OCI-LY7 (cell line): ENCODE data around the gene RPL22.

Source experiments
- EZH2phosphoT487 ChIP-seq: fragments of 200-600 bp; sonication (generic); IDR thresholded peaks from 2 replicates; pipeline ENCODE4 v1.6.1; 2018; ENCODE audit warnings: low read depth, borderline replicate concordance, mild to moderate bottlenecking, mixed run types, antibody characterized with exemption, low read length, moderate library complexity, mixed read lengths
- TF ChIP-seq, protein P1 (sequence below): fragments of 200-600 bp; sonication (generic); conservative IDR thresholded peaks from 2 replicates; pipeline ENCODE4 v1.5.1; 2014; ENCODE audit warnings: mild to moderate bottlenecking, antibody characterized with exemption, low read length, moderate library complexity, mixed read lengths

DNA sequence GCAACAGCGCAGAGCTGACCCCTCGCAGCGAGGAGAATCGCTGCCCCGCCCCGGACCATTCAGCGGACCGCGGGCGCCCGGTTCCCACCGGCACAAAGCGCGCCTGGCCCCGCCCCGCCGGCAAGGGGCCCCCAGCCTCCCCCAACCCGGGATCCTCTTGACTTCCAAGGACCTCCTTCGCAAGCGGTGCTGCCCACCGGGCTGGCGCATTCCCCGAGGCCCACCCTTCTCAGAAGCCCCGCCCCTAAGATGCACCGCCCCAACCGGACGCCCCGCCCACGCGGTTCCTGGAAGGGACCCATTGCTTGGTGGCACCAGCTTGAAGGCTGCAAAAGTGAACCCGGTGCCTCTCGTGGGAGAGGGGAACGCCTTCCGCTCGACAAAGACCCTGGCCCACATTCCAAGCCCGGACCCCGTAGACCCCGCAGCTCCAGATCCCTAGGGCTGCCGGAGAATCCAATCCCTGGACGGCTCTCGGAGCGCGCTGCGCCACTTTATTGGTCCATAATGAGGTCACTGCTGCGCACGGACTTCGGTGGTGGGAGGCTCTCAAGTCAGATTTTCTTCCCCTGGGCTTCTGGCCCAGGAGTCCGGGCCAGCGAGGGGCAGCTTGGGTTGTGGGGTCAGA lies 46.6 kb upstream of the RPL22 start:
- TF ChIP-seq, protein P1, sequence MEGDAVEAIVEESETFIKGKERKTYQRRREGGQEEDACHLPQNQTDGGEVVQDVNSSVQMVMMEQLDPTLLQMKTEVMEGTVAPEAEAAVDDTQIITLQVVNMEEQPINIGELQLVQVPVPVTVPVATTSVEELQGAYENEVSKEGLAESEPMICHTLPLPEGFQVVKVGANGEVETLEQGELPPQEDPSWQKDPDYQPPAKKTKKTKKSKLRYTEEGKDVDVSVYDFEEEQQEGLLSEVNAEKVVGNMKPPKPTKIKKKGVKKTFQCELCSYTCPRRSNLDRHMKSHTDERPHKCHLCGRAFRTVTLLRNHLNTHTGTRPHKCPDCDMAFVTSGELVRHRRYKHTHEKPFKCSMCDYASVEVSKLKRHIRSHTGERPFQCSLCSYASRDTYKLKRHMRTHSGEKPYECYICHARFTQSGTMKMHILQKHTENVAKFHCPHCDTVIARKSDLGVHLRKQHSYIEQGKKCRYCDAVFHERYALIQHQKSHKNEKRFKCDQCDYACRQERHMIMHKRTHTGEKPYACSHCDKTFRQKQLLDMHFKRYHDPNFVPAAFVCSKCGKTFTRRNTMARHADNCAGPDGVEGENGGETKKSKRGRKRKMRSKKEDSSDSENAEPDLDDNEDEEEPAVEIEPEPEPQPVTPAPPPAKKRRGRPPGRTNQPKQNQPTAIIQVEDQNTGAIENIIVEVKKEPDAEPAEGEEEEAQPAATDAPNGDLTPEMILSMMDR, result no peak
- no peak for TF ChIP-seq EZH2phosphoT487
